Panc1 (cell line): ENCODE results near the gene TBC1D22A. TPM values are rescaled to one million over a fixed set of nuclear protein-coding genes. Genes with fewer than 3 reads are reported as not detected.

Experiments used
- ATAC-seq: fragments of 200-7000 bp; cut with Tn5 transposase; 2 replicates; pipeline ENCODE4 v1.9.1; 2020; ENCODE audit warnings: mild to moderate bottlenecking, moderate library complexity
- BruUV-seq: library from RNA; stranded (reverse); fragments of 400-500 nt; replicated peaks from 2 replicates; lab custom pipeline; 2021; lab: Mats Ljungman, UMichigan
- CTCF ChIA-PET: fragments of 300-600 bp; sonication (Branson Sonifier 250); formaldehyde crosslinking; loops from one replicate; lab custom pipeline; 2022; ENCODE audit warnings: antibody characterized with exemption; lab: Charles Lee
- POLR2A ChIA-PET: fragments of 300-600 bp; sonication (Branson Sonifier 250); formaldehyde crosslinking; loops from one replicate; lab custom pipeline; 2022; ENCODE audit warnings: antibody characterized with exemption; lab: Charles Lee
- DNase-seq: peaks from one replicate; pipeline ENCODE4 v3.0.0-alpha.2; 2010; ENCODE audit warnings: low read depth, low spot score
- H3K27ac ChIP-seq: 2 replicates; pipeline ENCODE4 v1.5.1; 2011; ENCODE audit warnings: mild to moderate bottlenecking, low read length, inconsistent platforms
- H3K27me3 ChIP-seq: fragments of 200-500 bp; sonication (Bioruptor generic); 2 replicates; pipeline ENCODE4 v1.6.0; 2014; ENCODE audit warnings: low read length, inconsistent platforms; ENCODE audit not compliant: control insufficient read depth, insufficient read depth
- H3K36me3 ChIP-seq: fragments of 200-500 bp; sonication (Bioruptor generic); 2 replicates; pipeline ENCODE4 v1.5.1; 2014; ENCODE audit warnings: inconsistent platforms, mild to moderate bottlenecking, low read length, moderate library complexity; ENCODE audit not compliant: control insufficient read depth, insufficient read depth
- H3K4me1 ChIP-seq: 2 replicates; pipeline ENCODE4 v1.5.1; 2011; ENCODE audit warnings: inconsistent platforms, mild to moderate bottlenecking, low read length, moderate library complexity; ENCODE audit not compliant: control insufficient read depth, insufficient read depth
- H3K4me3 ChIP-seq, 2 experiments: 2 replicates each; pipeline ENCODE4 v1.5.1; 2011 to 2012; ENCODE audit warnings: low read depth in 2 of 2, low read length in 2 of 2, mild to moderate bottlenecking in 2 of 2, inconsistent platforms in 1 of 2, moderate library complexity in 1 of 2
- H3K9me3 ChIP-seq: fragments of 200-500 bp; sonication (Bioruptor generic); 2 replicates; pipeline ENCODE4 v1.5.1; 2014; ENCODE audit warnings: low read depth, mild to moderate bottlenecking, inconsistent platforms, low read length, moderate library complexity; ENCODE audit not compliant: control insufficient read depth, insufficient read depth
- POLR2AphosphoS5 ChIP-seq: IDR thresholded peaks from 2 replicates; pipeline ENCODE4 v1.6.1; 2012; ENCODE audit warnings: mild to moderate bottlenecking, low read depth, low read length, moderate library complexity
- SIN3A ChIP-seq: IDR thresholded peaks from 2 replicates; pipeline ENCODE4 v1.6.1; 2012; ENCODE audit warnings: low read depth, mild to moderate bottlenecking, low read length, moderate library complexity, borderline replicate concordance; ENCODE audit not compliant: insufficient read depth
- TCF7L2 ChIP-seq: IDR thresholded peaks from 2 replicates; pipeline ENCODE4 v1.6.1; 2011; ENCODE audit warnings: mild to moderate bottlenecking, low read depth, low read length, inconsistent platforms
- in situ Hi-C: cut with HindIII; loops from 2 replicates; pipeline ENCODE4 v1.10.0; 2016; ENCODE audit warnings: low sequenced_read_pairs, low pct_unique_long_range_greater_than_20kb
- intact Hi-C: fragments of 100-400 bp; cut with micrococcal nuclease; formaldehyde crosslinking; loops from one replicate; pipeline ENCODE4 v1.10.0; 2022; ENCODE audit not compliant: unreplicated experiment
- total RNA-seq: library from RNA; stranded (reverse); gene quantifications from one replicate; pipeline ENCODE4 v1.2.1, GENCODE V29; 2021; ENCODE audit not compliant: unreplicated experiment
- TF ChIP-seq, protein P1 (sequence below): fragments of 450-650 bp; IDR thresholded peaks from 2 replicates; pipeline ENCODE4 v1.5.1; 2017; ENCODE audit warnings: mild to moderate bottlenecking
- TF ChIP-seq, protein P2 (sequence below), 2 experiments: IDR thresholded peaks; 2 replicates each; pipeline ENCODE4 v1.6.1; 2011 to 2012; ENCODE audit warnings: low read depth in 2 of 2, control low read depth in 1 of 2, low read length in 1 of 2, mild to moderate bottlenecking in 1 of 2, moderate library complexity in 1 of 2; ENCODE audit not compliant: insufficient read depth in 1 of 2

Gene TBC1D22A
- total RNA-seq, 1 experiment from 2014 or later: 28.7 TPM

DNA sequence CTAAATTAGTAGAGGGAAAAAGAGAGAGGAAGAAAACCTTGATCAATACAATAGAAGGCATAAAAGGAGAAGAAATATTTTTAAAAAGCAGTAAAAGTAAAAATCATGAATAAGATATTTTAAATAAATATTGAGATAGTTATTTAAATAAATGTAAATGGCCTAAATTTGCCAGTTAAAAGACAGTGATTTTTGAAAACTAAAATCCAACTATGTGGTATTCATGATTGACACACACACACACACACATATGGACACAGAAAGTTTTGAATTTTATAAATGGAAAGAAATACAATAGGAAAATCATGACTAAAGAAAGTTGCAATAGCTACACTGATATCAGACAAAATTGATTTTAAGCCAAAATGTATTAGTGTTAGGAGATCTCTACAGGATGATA, 313.1 kb downstream of the TBC1D22A start:
- intact Hi-C loops: no loop called here
- Histone ChIP-seq H3K36me3 (no peaks in the 10 kb centered on the region), H3K4me3 (no peak overlapping the region), H3K4me1 (no peaks in the 10 kb centered on the region), H3K27ac (no peak overlapping the region), H3K9me3 (no peaks in the 10 kb centered on the region; the same call in 1 of the 2 replicates), H3K27me3 (no peaks in the 10 kb centered on the region)
- ATAC-seq (no peak), DNase-seq (no peak)
- TF ChIP-seq TCF7L2 (no peak), SIN3A (no peak), POLR2AphosphoS5 (no peak)
- TF ChIP-seq, protein P1, sequence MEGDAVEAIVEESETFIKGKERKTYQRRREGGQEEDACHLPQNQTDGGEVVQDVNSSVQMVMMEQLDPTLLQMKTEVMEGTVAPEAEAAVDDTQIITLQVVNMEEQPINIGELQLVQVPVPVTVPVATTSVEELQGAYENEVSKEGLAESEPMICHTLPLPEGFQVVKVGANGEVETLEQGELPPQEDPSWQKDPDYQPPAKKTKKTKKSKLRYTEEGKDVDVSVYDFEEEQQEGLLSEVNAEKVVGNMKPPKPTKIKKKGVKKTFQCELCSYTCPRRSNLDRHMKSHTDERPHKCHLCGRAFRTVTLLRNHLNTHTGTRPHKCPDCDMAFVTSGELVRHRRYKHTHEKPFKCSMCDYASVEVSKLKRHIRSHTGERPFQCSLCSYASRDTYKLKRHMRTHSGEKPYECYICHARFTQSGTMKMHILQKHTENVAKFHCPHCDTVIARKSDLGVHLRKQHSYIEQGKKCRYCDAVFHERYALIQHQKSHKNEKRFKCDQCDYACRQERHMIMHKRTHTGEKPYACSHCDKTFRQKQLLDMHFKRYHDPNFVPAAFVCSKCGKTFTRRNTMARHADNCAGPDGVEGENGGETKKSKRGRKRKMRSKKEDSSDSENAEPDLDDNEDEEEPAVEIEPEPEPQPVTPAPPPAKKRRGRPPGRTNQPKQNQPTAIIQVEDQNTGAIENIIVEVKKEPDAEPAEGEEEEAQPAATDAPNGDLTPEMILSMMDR: no peak
- TF ChIP-seq, protein P2, sequence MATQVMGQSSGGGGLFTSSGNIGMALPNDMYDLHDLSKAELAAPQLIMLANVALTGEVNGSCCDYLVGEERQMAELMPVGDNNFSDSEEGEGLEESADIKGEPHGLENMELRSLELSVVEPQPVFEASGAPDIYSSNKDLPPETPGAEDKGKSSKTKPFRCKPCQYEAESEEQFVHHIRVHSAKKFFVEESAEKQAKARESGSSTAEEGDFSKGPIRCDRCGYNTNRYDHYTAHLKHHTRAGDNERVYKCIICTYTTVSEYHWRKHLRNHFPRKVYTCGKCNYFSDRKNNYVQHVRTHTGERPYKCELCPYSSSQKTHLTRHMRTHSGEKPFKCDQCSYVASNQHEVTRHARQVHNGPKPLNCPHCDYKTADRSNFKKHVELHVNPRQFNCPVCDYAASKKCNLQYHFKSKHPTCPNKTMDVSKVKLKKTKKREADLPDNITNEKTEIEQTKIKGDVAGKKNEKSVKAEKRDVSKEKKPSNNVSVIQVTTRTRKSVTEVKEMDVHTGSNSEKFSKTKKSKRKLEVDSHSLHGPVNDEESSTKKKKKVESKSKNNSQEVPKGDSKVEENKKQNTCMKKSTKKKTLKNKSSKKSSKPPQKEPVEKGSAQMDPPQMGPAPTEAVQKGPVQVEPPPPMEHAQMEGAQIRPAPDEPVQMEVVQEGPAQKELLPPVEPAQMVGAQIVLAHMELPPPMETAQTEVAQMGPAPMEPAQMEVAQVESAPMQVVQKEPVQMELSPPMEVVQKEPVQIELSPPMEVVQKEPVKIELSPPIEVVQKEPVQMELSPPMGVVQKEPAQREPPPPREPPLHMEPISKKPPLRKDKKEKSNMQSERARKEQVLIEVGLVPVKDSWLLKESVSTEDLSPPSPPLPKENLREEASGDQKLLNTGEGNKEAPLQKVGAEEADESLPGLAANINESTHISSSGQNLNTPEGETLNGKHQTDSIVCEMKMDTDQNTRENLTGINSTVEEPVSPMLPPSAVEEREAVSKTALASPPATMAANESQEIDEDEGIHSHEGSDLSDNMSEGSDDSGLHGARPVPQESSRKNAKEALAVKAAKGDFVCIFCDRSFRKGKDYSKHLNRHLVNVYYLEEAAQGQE (IDR thresholded peaks at IDR 0.05; ENCODE audit: insufficient read depth in 1 of 2, low read depth in 2 of 2, low read length in 1 of 2): no peak
- CTCF ChIA-PET: no interaction called here
- POLR2A ChIA-PET: no interaction called here
- in situ Hi-C loops: no loop called here
- no TSS peak for BruUV-seq

DNA sequence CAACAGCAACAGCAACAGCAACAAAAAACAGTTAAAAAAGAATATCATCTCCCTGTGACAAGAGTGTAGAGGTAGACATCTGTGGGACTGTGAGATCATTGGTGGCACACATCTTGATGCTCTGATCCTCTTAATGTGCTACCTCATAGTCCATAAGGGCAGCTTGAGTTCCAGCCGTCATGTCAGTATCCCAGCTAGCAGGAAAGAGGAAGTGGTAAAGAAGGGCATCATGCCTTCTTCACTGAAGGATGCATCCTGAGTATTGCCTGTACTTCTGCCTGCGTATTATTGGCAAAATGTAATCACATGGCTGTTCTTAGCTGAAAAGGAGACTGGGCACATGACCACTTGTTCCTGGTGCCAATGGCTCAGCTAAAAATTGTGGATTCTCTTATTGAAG, 314.3 kb downstream of the TBC1D22A start:
- Histone ChIP-seq H3K27ac (no peak overlapping the region), H3K4me1 (no peaks in the 10 kb centered on the region), H3K4me3 (no peak overlapping the region), H3K27me3 (no peaks in the 10 kb centered on the region), H3K36me3 (no peaks in the 10 kb centered on the region), H3K9me3 (no peaks in the 10 kb centered on the region; the same call in 1 of the 2 replicates)
- in situ Hi-C loops (no loop called here), intact Hi-C loops (no loop called here)
- no peak for DNase-seq
- no TSS peak for BruUV-seq
- CTCF ChIA-PET: no interaction called here
- POLR2A ChIA-PET: no interaction called here
- ATAC-seq: no peak
- TF ChIP-seq POLR2AphosphoS5: no peak
- no peak for TF ChIP-seq TCF7L2
- TF ChIP-seq, protein P1: no peak
- no peak for TF ChIP-seq SIN3A
- TF ChIP-seq, protein P2 (IDR thresholded peaks at IDR 0.05; ENCODE audit: insufficient read depth in 1 of 2, low read depth in 2 of 2, low read length in 1 of 2): no peak
